SU-DHL-6 (cell line): Measurements from ENCODE around the gene SESTD1.

Source experiments
- CTCF ChIP-seq: fragments of 200-600 bp; sonication (generic); IDR thresholded peaks from one replicate; pipeline ENCODE4 v1.5.1; 2017; ENCODE audit warnings: antibody characterized with exemption, mild to moderate bottlenecking, low read length, moderate library complexity; ENCODE audit not compliant: insufficient read depth, poor library complexity, severe bottlenecking
- EZH2phosphoT487 ChIP-seq: fragments of 200-600 bp; sonication (generic), shearing (Covaris generic); conservative IDR thresholded peaks from 2 replicates; pipeline ENCODE4 v1.6.1; 2018; ENCODE audit warnings: mild to moderate bottlenecking, antibody characterized with exemption, low read length, moderate library complexity, mixed read lengths

DNA sequence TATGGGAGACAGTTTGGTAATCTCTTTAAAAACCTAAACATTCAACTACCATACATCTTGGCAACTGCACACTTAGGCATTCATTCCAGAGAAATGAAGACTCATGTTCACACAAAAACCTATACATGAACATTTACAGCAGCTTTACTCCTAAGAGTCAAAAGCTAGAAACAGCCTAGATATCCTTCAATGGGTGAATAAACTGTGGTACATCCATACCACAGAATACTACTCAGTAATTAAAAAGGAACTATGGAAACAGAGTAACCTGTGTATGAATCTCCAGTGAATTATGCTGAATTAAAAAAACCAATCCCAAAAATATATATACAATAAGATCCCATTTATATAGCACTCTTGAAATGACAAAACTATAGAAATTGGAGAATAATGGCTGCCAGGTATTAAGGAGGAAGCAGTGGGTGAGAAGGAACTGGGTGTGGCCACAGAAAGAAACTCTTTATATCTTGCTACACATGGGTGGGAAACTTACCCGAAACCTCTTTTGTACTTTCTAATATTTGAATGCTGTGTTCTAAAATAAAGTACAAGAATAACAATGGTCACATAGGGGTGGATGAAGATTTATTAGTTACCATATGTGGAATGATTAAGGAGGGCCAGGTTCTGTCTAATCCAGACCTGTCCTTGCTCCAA, 13.7 kb downstream of the SESTD1 start:
- TF ChIP-seq CTCF (no peak), EZH2phosphoT487 (no peak)
